DND-41 (cell line): ENCODE measurements around the gene SLC7A1.

ENCODE experiments used
- ATAC-seq: fragments of 200-7000 bp; cut with Tn5 transposase; 3 replicates; pipeline ENCODE4 v1.9.1; 2021; ENCODE audit warnings: low read depth; ENCODE audit not compliant: insufficient read depth
- DNase-seq: peaks from one replicate; pipeline ENCODE4 v3.0.0-alpha.2; 2020
- H2AFZ ChIP-seq: 2 replicates; pipeline ENCODE4 v1.6.0; 2012; ENCODE audit warnings: low read depth, low read length
- H3K27ac ChIP-seq: 2 replicates; pipeline ENCODE4 v1.5.1; 2012; ENCODE audit warnings: low read length, inconsistent platforms
- H3K27me3 ChIP-seq: fragments of 200-600 bp; sonication (generic); 2 replicates; pipeline ENCODE4 v1.6.0; 2012; ENCODE audit warnings: low read length, mild to moderate bottlenecking, inconsistent platforms; ENCODE audit not compliant: insufficient read depth, poor library complexity
- H3K36me3 ChIP-seq: 2 replicates; pipeline ENCODE4 v1.5.1; 2012; ENCODE audit warnings: low read length, inconsistent platforms; ENCODE audit not compliant: insufficient read depth
- H3K4me1 ChIP-seq: 2 replicates; pipeline ENCODE4 v1.5.1; 2012; ENCODE audit warnings: mild to moderate bottlenecking, low read length; ENCODE audit not compliant: insufficient read depth
- H3K4me2 ChIP-seq: 2 replicates; pipeline ENCODE4 v1.6.0; 2012; ENCODE audit warnings: mild to moderate bottlenecking, moderate library complexity, low read length, inconsistent platforms; ENCODE audit not compliant: insufficient read depth
- H3K4me3 ChIP-seq, 2 experiments: fragments of 200-600 bp in 1 of 2; shearing (Covaris generic) in 1 of 2; 2 replicates each; pipeline ENCODE4 v1.5.1; 2012 to 2016; ENCODE audit warnings: inconsistent platforms in 2 of 2, low read length in 2 of 2, mild to moderate bottlenecking in 2 of 2, low read depth in 1 of 2, moderate library complexity in 1 of 2
- H3K79me2 ChIP-seq: 2 replicates; pipeline ENCODE4 v1.6.0; 2012; ENCODE audit warnings: low read length, inconsistent platforms; ENCODE audit not compliant: insufficient read depth
- H3K9ac ChIP-seq: 2 replicates; pipeline ENCODE4 v1.6.0; 2012; ENCODE audit warnings: low read depth, mild to moderate bottlenecking, inconsistent platforms, low read length, moderate library complexity
- H3K9me3 ChIP-seq: 2 replicates; pipeline ENCODE4 v1.5.1; 2012; ENCODE audit warnings: low read length, moderate library complexity, mild to moderate bottlenecking, inconsistent platforms; ENCODE audit not compliant: insufficient read depth, severe bottlenecking
- H4K20me1 ChIP-seq: 2 replicates; pipeline ENCODE4 v1.6.0; 2012; ENCODE audit warnings: low read length; ENCODE audit not compliant: insufficient read depth
- EZH2 ChIP-seq: IDR thresholded peaks from 3 replicates; pipeline ENCODE4 v1.6.1; 2012; ENCODE audit warnings: borderline replicate concordance, low read depth, mild to moderate bottlenecking, moderate library complexity, low read length, inconsistent platforms; ENCODE audit not compliant: severe bottlenecking
- TF ChIP-seq, protein P1 (sequence below): IDR thresholded peaks from 2 replicates; pipeline ENCODE4 v1.5.1; 2012; ENCODE audit warnings: borderline replicate concordance, low read length, moderate library complexity, mild to moderate bottlenecking; ENCODE audit not compliant: poor library complexity, severe bottlenecking; ENCODE audit errors: extremely low read depth

Gene SLC7A1

DNA sequence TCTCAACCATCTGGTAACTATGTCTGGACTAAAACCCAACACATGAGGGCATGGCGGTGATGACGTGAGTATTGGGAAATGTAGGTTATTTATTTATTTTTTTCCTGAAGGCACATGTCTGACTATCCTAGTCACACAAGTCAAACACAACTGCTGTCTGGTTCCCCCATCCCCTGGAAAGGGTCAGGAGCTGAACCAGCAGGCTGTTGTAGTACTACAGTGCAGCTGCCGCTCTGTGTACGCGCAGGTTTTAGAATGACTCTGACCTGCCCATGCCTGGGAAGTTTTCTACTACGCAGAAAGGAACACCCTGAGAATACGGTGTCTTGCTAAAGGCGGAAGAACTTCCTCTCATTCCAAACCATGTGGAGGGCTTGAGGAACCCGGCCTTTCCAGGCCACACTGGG is 1.2 kb downstream of the SLC7A1 start:
- no peaks in the 10 kb centered on the region for H3K27me3 ChIP-seq
- peaks cover 49% of the 10 kb centered on the region for H4K20me1 ChIP-seq
- peaks cover 66% of the 10 kb centered on the region for H3K79me2 ChIP-seq
- peak overlapping the region; percentile 72 for H2AFZ ChIP-seq
- DNase-seq = peak; percentile 55
- H3K4me3 ChIP-seq = peak overlapping the region; percentile 79 to 82
- H3K9ac ChIP-seq = peak overlapping the region; percentile 99
- H3K4me2 ChIP-seq = peak overlapping the region; percentile 93
- peaks cover 59% of the 10 kb centered on the region for H3K4me1 ChIP-seq
- ATAC-seq = peak; percentile 43
- H3K9me3 ChIP-seq = no peaks in the 10 kb centered on the region
- peaks cover 47% of the 10 kb centered on the region for H3K36me3 ChIP-seq
- no peak for TF ChIP-seq EZH2
- TF ChIP-seq, protein P1, sequence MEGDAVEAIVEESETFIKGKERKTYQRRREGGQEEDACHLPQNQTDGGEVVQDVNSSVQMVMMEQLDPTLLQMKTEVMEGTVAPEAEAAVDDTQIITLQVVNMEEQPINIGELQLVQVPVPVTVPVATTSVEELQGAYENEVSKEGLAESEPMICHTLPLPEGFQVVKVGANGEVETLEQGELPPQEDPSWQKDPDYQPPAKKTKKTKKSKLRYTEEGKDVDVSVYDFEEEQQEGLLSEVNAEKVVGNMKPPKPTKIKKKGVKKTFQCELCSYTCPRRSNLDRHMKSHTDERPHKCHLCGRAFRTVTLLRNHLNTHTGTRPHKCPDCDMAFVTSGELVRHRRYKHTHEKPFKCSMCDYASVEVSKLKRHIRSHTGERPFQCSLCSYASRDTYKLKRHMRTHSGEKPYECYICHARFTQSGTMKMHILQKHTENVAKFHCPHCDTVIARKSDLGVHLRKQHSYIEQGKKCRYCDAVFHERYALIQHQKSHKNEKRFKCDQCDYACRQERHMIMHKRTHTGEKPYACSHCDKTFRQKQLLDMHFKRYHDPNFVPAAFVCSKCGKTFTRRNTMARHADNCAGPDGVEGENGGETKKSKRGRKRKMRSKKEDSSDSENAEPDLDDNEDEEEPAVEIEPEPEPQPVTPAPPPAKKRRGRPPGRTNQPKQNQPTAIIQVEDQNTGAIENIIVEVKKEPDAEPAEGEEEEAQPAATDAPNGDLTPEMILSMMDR = no peak
- H3K27ac ChIP-seq = peak overlapping the region; percentile 93

DNA sequence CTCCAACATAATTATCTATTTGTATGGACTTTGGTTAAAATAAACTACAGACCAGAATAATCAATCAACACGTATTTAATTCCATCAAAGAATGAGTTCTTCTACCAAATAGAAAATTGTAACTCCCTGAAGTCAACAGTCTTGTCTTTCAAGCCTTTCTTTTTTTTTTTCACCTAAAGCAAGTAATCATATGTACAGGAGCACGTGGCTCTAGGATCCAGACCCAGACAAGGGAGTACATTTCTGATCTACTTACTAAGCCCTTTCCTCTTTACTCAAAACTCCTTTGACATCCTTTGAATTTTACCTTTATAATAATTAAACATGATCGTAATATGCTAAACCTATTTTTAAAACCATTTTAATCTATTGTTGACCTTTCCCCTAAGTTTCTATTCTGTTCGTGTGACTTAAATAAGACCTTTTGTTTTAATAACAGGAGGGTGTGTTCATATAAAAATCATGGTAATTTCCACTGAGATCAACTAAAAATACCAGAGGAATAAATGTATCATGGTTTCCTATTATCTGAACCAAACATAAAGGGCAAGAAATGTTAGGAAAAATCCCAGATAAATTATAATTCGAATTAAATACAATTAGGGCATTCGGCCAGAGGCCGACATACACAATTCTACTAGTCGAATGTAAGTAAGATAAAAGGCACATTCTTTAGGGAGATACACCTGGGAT is 1.7 kb downstream of the SLC7A1 start:
- Histone ChIP-seq H3K9ac (peak overlapping the region; percentile 99), H3K9me3 (no peaks in the 10 kb centered on the region), H3K27ac (peak overlapping the region; percentile 93), H3K4me1 (peaks cover 65% of the 10 kb centered on the region), H3K79me2 (peaks cover 71% of the 10 kb centered on the region), H3K4me3 (peak overlapping the region; percentile 79 to 82; a peak in 3 of 4 replicates), H2AFZ (0 out of 2 replicates have a peak overlapping the region, but pooled peaks have one; percentile 72), H4K20me1 (peaks cover 54% of the 10 kb centered on the region), H3K27me3 (no peaks in the 10 kb centered on the region), H3K4me2 (peak overlapping the region; percentile 93), H3K36me3 (peaks cover 53% of the 10 kb centered on the region)
- ATAC-seq = no peak
- TF ChIP-seq, protein P1 = no peak
- TF ChIP-seq EZH2 = no peak
- no peak for DNase-seq

DNA sequence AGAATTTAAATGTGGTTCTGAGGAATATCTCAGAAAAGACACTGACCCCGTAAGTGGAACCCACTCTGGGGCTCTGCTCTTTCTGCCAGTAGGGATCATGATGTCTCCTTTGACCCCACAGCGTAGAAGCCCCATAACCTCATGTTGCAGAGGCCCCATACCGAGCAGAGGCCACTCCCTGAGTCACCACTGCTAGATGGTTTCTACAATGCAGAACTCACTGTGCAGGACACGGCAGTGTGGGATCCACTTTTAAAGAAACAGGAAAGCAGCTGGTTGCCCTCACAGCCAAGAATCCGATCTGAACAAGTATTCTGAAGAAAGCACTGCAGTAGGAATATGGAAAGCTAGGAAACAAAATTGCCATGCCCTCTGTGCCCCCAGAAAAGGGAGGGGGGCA is 4.2 kb downstream of the SLC7A1 start:
- no peaks in the 10 kb centered on the region for H3K9me3 ChIP-seq
- peak overlapping the region; percentile 15; the same call in 1 of the 2 replicates for H3K9ac ChIP-seq
- peaks cover 63% of the 10 kb centered on the region for H3K4me1 ChIP-seq
- H3K4me2 ChIP-seq = peak overlapping the region; percentile 93
- ATAC-seq (no peak), DNase-seq (no peak)
- H3K79me2 ChIP-seq = peaks cover 96% of the 10 kb centered on the region
- H3K27ac ChIP-seq = no peak overlapping the region; the same call in 1 of the 2 replicates
- TF ChIP-seq, protein P1 = no peak
- TF ChIP-seq EZH2 = no peak
- peak overlapping the region in 1 of 2 experiments; percentile 82; a peak in 1 of 4 replicates for H3K4me3 ChIP-seq
- H4K20me1 ChIP-seq = peaks cover 79% of the 10 kb centered on the region
- peaks cover 77% of the 10 kb centered on the region for H3K36me3 ChIP-seq
- no peaks in the 10 kb centered on the region for H3K27me3 ChIP-seq
- no peak overlapping the region for H2AFZ ChIP-seq
